ENCODE data around the gene UBE2V1. TPM values are rescaled to one million over a fixed set of nuclear protein-coding genes. Genes with fewer than 3 reads are reported as not detected.

UBE2V1 gene
- total RNA-seq, 1 donor from 2014 or later, result 150 TPM

DNA sequence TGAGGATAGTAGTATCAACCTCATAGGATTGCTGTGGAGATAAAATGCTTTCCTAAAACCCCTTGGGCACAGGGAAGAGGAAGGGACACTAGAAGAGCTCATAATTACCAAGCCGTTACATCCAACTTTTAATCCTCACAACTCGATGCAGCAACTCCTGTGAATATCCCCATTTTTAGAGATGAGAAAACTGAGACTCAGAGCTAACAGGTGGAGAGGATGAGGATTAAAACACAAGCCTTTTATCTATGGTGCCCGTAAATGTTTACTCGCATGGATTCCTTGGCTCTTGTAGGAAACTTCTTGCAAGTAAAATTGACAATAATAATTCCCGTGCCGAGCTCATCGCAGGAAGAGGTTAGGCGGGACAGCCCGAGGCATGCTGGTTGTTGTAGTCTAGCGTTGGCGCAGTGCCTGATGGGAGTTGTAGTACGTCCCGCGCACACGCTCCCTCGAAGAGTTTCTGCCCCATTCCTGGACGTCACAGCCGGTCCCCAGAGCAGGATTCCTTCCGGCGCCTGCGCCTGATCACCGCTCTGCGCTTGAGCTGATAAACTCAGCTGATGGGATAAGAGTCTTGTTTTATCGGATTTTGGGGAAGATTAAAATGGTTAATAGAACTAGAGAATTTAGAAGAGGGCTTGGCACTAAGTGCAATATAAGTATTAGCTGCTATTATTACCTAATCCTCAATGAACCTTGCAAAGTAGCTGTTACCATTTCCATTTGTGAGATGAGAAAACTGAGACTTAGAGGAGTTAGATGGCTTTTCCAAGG, 2.8 kb upstream of the UBE2V1 start:
- peak overlapping the region; percentile 93 for H3K4me3 Mint-ChIP-seq (ENCODE audit: low read depth)
- H3K27ac Mint-ChIP-seq, result peak overlapping the region; percentile 91
- DNase-seq (ENCODE audit: low spot score, unreplicated experiment), result peak; percentile 73
- TF ChIP-seq, protein P1, sequence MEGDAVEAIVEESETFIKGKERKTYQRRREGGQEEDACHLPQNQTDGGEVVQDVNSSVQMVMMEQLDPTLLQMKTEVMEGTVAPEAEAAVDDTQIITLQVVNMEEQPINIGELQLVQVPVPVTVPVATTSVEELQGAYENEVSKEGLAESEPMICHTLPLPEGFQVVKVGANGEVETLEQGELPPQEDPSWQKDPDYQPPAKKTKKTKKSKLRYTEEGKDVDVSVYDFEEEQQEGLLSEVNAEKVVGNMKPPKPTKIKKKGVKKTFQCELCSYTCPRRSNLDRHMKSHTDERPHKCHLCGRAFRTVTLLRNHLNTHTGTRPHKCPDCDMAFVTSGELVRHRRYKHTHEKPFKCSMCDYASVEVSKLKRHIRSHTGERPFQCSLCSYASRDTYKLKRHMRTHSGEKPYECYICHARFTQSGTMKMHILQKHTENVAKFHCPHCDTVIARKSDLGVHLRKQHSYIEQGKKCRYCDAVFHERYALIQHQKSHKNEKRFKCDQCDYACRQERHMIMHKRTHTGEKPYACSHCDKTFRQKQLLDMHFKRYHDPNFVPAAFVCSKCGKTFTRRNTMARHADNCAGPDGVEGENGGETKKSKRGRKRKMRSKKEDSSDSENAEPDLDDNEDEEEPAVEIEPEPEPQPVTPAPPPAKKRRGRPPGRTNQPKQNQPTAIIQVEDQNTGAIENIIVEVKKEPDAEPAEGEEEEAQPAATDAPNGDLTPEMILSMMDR (IDR thresholded peaks at IDR 0.05; ENCODE audit: unreplicated experiment), result no peak
- H3K27me3 Mint-ChIP-seq, result no peaks in the 10 kb centered on the region
- no peaks in the 10 kb centered on the region for H3K36me3 Mint-ChIP-seq (ENCODE audit: insufficient read depth)
- H3K9me3 Mint-ChIP-seq (ENCODE audit: low read depth), result no peaks in the 10 kb centered on the region
- H3K4me1 Mint-ChIP-seq (ENCODE audit: low read depth), result peaks cover 37% of the 10 kb centered on the region

DNA sequence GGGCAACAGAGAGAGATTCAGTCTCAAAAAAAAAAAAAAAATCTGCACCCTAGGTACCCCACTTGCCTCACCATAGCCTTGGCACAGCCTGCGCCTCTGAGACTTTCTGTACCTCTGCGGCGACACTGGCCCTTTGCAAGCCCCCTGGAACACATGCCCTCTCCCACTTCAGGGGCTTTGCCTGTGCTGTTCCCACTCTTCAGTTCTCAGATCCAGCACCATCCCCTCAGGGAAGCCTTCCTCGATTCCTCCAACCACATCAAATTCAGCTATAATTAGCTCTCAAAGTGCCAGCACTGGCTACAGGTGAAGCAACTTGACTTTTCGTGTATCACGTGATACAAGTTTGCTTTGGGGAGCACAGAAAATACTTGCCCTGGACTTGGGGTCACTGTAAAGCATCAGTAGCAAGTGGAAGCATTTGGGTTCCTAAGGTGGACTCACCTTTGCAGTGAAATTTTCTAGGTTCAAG, 2.1 kb upstream of the UBE2V1 start:
- Mint-ChIP-seq H3K27ac (peak overlapping the region; percentile 34), H3K9me3 (ENCODE audit: low read depth) (no peaks in the 10 kb centered on the region), H3K4me1 (ENCODE audit: low read depth) (peaks cover 44% of the 10 kb centered on the region), H3K4me3 (ENCODE audit: low read depth) (peak overlapping the region; percentile 93), H3K36me3 (ENCODE audit: insufficient read depth) (no peaks in the 10 kb centered on the region), H3K27me3 (no peaks in the 10 kb centered on the region)
- TF ChIP-seq, protein P1 (IDR thresholded peaks at IDR 0.05; ENCODE audit: unreplicated experiment), result no peak
- DNase-seq (ENCODE audit: low spot score, unreplicated experiment), result no peak

DNA sequence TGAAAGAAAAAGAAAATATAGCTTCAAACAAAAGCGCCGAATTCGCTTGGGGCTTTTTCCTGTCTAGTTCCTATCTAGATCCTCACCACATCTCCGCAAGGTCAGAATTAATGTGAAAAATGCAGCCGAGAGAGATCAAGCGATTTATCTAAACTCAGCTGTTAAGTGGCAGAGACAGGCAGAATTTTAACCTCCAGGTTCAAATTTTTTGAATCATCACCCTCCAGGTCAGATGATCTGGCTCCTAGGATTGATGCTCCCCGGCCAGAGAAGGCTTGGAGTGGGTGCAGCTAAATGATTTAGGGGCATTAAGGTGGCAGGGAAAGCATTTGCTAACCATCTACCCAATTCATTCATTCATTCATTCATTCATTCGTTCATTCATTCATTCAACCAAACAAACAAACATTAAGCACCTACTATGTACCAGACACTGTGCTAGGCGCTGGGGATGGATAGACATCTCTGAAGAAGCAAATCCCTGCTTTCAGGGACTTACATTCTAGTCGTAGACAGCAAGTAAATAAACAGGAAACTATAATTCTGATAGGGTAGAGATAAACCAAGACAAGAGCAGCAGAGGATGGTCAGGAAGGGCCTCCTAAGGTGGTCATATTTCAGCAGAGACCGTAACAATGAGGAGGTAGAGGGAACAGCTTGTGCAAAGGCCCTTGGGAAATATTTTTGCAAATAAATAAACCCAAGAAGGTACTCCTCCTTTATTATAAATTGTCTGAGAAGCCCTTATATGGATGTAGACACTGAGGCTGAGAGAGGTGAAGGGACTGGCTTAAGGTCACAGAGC, 672 bp upstream of the UBE2V1 start:
- Mint-ChIP-seq H3K4me3 (ENCODE audit: low read depth) (peak overlapping the region; percentile 93), H3K4me1 (ENCODE audit: low read depth) (peaks cover 55% of the 10 kb centered on the region), H3K27me3 (no peaks in the 10 kb centered on the region), H3K9me3 (ENCODE audit: low read depth) (no peaks in the 10 kb centered on the region), H3K27ac (peak overlapping the region; percentile 99), H3K36me3 (ENCODE audit: insufficient read depth) (no peaks in the 10 kb centered on the region)
- DNase-seq (ENCODE audit: low spot score, unreplicated experiment), result no peak
- TF ChIP-seq, protein P1 (IDR thresholded peaks at IDR 0.05; ENCODE audit: unreplicated experiment), result no peak

DNA sequence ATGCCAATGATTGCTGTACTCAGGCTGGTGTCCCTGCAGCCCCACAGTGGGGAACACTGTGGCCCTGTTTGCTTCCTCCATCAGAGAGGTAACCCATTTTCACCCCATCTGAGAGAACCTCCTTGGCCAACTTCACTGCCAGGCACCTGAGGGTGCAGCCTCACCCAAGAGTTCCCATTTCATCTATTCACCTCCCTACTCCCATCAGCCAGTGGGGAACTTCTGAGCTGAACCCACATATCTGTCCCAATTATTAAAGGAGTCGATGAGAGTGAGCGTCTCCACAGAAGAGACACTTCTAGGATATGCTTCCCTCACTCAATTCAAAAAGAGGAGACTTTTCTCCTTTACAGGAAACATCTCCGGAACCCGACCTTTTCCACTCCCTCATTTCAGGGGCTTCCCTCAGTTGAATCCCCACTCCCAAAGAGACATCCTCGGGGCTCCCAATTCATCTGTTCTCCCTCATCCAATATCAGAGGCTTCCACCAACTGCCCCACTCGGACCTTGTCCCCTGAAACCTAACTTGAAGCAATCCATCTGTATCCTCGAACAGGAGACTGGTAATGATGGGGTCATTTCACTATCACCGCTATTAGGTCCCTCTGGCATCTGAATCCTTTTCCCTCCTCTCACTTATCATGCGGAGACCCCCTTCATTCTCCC, 988 bp downstream of the UBE2V1 start:
- TF ChIP-seq, protein P1 (IDR thresholded peaks at IDR 0.05; ENCODE audit: unreplicated experiment), result no peak
- Mint-ChIP-seq H3K9me3 (ENCODE audit: low read depth) (no peaks in the 10 kb centered on the region), H3K4me1 (ENCODE audit: low read depth) (peaks cover 64% of the 10 kb centered on the region), H3K36me3 (ENCODE audit: insufficient read depth) (peaks cover 2% of the 10 kb centered on the region), H3K4me3 (ENCODE audit: low read depth) (peak overlapping the region; percentile 93), H3K27ac (peak overlapping the region; percentile 96), H3K27me3 (no peaks in the 10 kb centered on the region)
- no peak for DNase-seq (ENCODE audit: low spot score, unreplicated experiment)

All from progenitor cell of endocrine pancreas (in vitro differentiated cells).